ENCODE data around the gene DCAF15.

Gene DCAF15

GRCh38 chr19:13952154-13952930 is at the start of gene DCAF15:
Gene DCAF15, plus strand, starts transcription at chr19:13952509. Its CDS starts 4 bp downstream, at chr19:13952513.
- TF ChIP-seq FOXP2 (optimal IDR thresholded peaks at IDR 0.05; ENCODE audit: control extremely low read depth, extremely low read length, insufficient read depth) (no peak), POLR2AphosphoS5 (IDR thresholded peaks at IDR 0.05; ENCODE audit: borderline replicate concordance, low read depth, low read length) (peak; percentile 83)
- Histone ChIP-seq H3K36me3 (ENCODE audit: insufficient read depth, low read length) (peaks cover 26% of the 10 kb centered on the region; the same call in 1 of the 2 replicates), H3K4me3 (peak within 1 kb of the TSS; percentile 95), H3K9ac (ENCODE audit: insufficient read length) (peak within 1 kb of the TSS; percentile 92), H3K9me3 (ENCODE audit: low read depth, low read length) (no peaks in the 10 kb centered on the region), H3K27ac (peak within 1 kb of the TSS; percentile 89)
- peak; percentile 97 for DNase-seq (ENCODE audit: low read depth, low spot score)

- H3K36me3 ChIP-seq (ENCODE audit: insufficient read depth, low read length) = no peaks in the 10 kb centered on the region
- no peak overlapping the region for H3K4me3 ChIP-seq
- no peak overlapping the region for H3K27ac ChIP-seq
- TF ChIP-seq POLR2AphosphoS5 (IDR thresholded peaks at IDR 0.05; ENCODE audit: borderline replicate concordance, low read depth, low read length) (no peak), EZH2 (IDR thresholded peaks at IDR 0.05) (no peak), FOXP2 (optimal IDR thresholded peaks at IDR 0.05; ENCODE audit: control extremely low read depth, extremely low read length, insufficient read depth) (no peak)
- no peaks in the 10 kb centered on the region for H3K9me3 ChIP-seq (ENCODE audit: low read depth, low read length)
- DNase-seq (ENCODE audit: low read depth, low spot score) = no peak
- no peak overlapping the region for H3K9ac ChIP-seq (ENCODE audit: insufficient read length)
Observed at GRCh38 chr19:13902993-13903555, 49.2 kb upstream of the DCAF15 start.

GRCh38 chr19:13905634-13906520 is 46.4 kb upstream of the DCAF15 start, which contains the start of the genes BRME1 and CC2D1A:
Gene BRME1, minus strand, starts transcription at chr19:13906117. Its CDS starts 1,225 bp downstream, at chr19:13904892.
Gene CC2D1A, plus strand, starts transcription at chr19:13906201. Its CDS starts 241 bp downstream, at chr19:13906442.
- TF ChIP-seq POLR2AphosphoS5 (IDR thresholded peaks at IDR 0.05; ENCODE audit: borderline replicate concordance, low read depth, low read length) (peak; percentile 63; the same call in 1 of the 2 replicates), FOXP2 (optimal IDR thresholded peaks at IDR 0.05; ENCODE audit: control extremely low read depth, extremely low read length, insufficient read depth) (peak; percentile 74), EZH2 (IDR thresholded peaks at IDR 0.05) (no peak)
- peak; percentile 24 for DNase-seq (ENCODE audit: low read depth, low spot score)
- Histone ChIP-seq H3K36me3 (ENCODE audit: insufficient read depth, low read length) (peaks cover 6% of the 10 kb centered on the region; the same call in 1 of the 2 replicates), H3K27ac (no peak within 1 kb of the TSS), H3K9me3 (ENCODE audit: low read depth, low read length) (no peaks in the 10 kb centered on the region), H3K9ac (ENCODE audit: insufficient read length) (peak within 1 kb of the TSS; percentile 85), H3K4me3 (peak within 1 kb of the TSS; percentile 96)

- TF ChIP-seq FOXP2 (optimal IDR thresholded peaks at IDR 0.05; ENCODE audit: control extremely low read depth, extremely low read length, insufficient read depth) = no peak
- no peak for TF ChIP-seq POLR2AphosphoS5 (IDR thresholded peaks at IDR 0.05; ENCODE audit: borderline replicate concordance, low read depth, low read length)
- TF ChIP-seq EZH2 (IDR thresholded peaks at IDR 0.05) = no peak
- H3K4me3 ChIP-seq = peak overlapping the region; percentile 96
- DNase-seq (ENCODE audit: low read depth, low spot score) = no peak
- H3K9ac ChIP-seq (ENCODE audit: insufficient read length) = peak overlapping the region; percentile 85
- H3K27ac ChIP-seq = no peak overlapping the region
- no peaks in the 10 kb centered on the region for H3K9me3 ChIP-seq (ENCODE audit: low read depth, low read length)
- peaks cover 6% of the 10 kb centered on the region; the same call in 1 of the 2 replicates for H3K36me3 ChIP-seq (ENCODE audit: insufficient read depth, low read length)
Observed at GRCh38 chr19:13906521-13906904, 45.8 kb upstream of the DCAF15 start.

GRCh38 chr19:13906910-13907309 is 45.4 kb upstream of the DCAF15 start:
- Histone ChIP-seq H3K36me3 (ENCODE audit: insufficient read depth, low read length) (peaks cover 6% of the 10 kb centered on the region; the same call in 1 of the 2 replicates), H3K27ac (no peak overlapping the region), H3K9ac (ENCODE audit: insufficient read length) (peak overlapping the region; percentile 85), H3K4me3 (peak overlapping the region; percentile 96), H3K9me3 (ENCODE audit: low read depth, low read length) (no peaks in the 10 kb centered on the region)
- TF ChIP-seq EZH2 (IDR thresholded peaks at IDR 0.05) (no peak), FOXP2 (optimal IDR thresholded peaks at IDR 0.05; ENCODE audit: control extremely low read depth, extremely low read length, insufficient read depth) (no peak), POLR2AphosphoS5 (IDR thresholded peaks at IDR 0.05; ENCODE audit: borderline replicate concordance, low read depth, low read length) (no peak)
- DNase-seq (ENCODE audit: low read depth, low spot score) = no peak

- no peak overlapping the region for H3K4me3 ChIP-seq
- no peak overlapping the region for H3K27ac ChIP-seq
- H3K9ac ChIP-seq (ENCODE audit: insufficient read length) = no peak overlapping the region
- DNase-seq (ENCODE audit: low read depth, low spot score) = no peak
- H3K9me3 ChIP-seq (ENCODE audit: low read depth, low read length) = no peaks in the 10 kb centered on the region
- peaks cover 16% of the 10 kb centered on the region; the same call in 1 of the 2 replicates for H3K36me3 ChIP-seq (ENCODE audit: insufficient read depth, low read length)
- TF ChIP-seq POLR2AphosphoS5 (IDR thresholded peaks at IDR 0.05; ENCODE audit: borderline replicate concordance, low read depth, low read length) = no peak
Observed at GRCh38 chr19:13908674-13909073, 43.6 kb upstream of the DCAF15 start.

GRCh38 chr19:13909430-13909829 is 42.9 kb upstream of the DCAF15 start:
- peaks cover 16% of the 10 kb centered on the region; the same call in 1 of the 2 replicates for H3K36me3 ChIP-seq (ENCODE audit: insufficient read depth, low read length)
- no peaks in the 10 kb centered on the region for H3K9me3 ChIP-seq (ENCODE audit: low read depth, low read length)
- no peak for DNase-seq (ENCODE audit: low read depth, low spot score)
- H3K27ac ChIP-seq = no peak overlapping the region
- TF ChIP-seq POLR2AphosphoS5 (IDR thresholded peaks at IDR 0.05; ENCODE audit: borderline replicate concordance, low read depth, low read length) (no peak), EZH2 (IDR thresholded peaks at IDR 0.05) (no peak), FOXP2 (optimal IDR thresholded peaks at IDR 0.05; ENCODE audit: control extremely low read depth, extremely low read length, insufficient read depth) (no peak)
- no peak overlapping the region for H3K9ac ChIP-seq (ENCODE audit: insufficient read length)
- no peak overlapping the region for H3K4me3 ChIP-seq
